ENCODE data around the gene NRROS. TPM values are rescaled to one million over a fixed set of nuclear protein-coding genes. Genes with fewer than 3 reads are reported as not detected.

NRROS gene
- total RNA-seq, 1 donor from 2014 or later = 2.4 TPM

GRCh38 chr3:196666001-196666867 lies 26.7 kb downstream of the NRROS start:
- intact Hi-C loops (cut with DNase I) = no loop called here
- DNase-seq (no peak), ATAC-seq (ENCODE audit: poor library complexity) (no peak)

- intact Hi-C loops (cut with DNase I) = no loop called here
- DNase-seq (no peak), ATAC-seq (ENCODE audit: poor library complexity) (no peak)
These were observed 27.7 kb downstream of the NRROS start for GRCh38 chr3:196667056-196667825.

GRCh38 chr3:196670339-196670738 lies 30.8 kb downstream of the NRROS start:
- intact Hi-C loops (cut with DNase I) = no loop called here
- ATAC-seq (ENCODE audit: poor library complexity) (peak; percentile 79), DNase-seq (no peak)

GRCh38 chr3:196673632-196674031 lies 34.1 kb downstream of the NRROS start:
- DNase-seq = no peak
- no peak for ATAC-seq (ENCODE audit: poor library complexity)
- intact Hi-C loops (cut with DNase I) = no loop called here

GRCh38 chr3:196677353-196677752 lies 37.9 kb downstream of the NRROS start:
- intact Hi-C loops (cut with DNase I) = no loop called here
- ATAC-seq (ENCODE audit: poor library complexity) (no peak), DNase-seq (no peak)

GRCh38 chr3:196677931-196678330 lies 38.4 kb downstream of the NRROS start:
- intact Hi-C loops (cut with DNase I) = no loop called here
- DNase-seq (no peak), ATAC-seq (ENCODE audit: poor library complexity) (no peak)

GRCh38 chr3:196684548-196685407 lies 45.3 kb downstream of the NRROS start:
- ATAC-seq (ENCODE audit: poor library complexity) (peak; percentile 78), DNase-seq (peak; percentile 57)
- intact Hi-C loops (cut with DNase I) = loop anchor here (5.0 to 10.0 kb wide), 2 partner anchors 77 to 140 kb away; no protein-coding TSS in a partner anchor

GRCh38 chr3:196686436-196686835 lies 46.9 kb downstream of the NRROS start:
- ATAC-seq (ENCODE audit: poor library complexity) (no peak), DNase-seq (no peak)
- intact Hi-C loops (cut with DNase I) = loop anchor here (5.0 to 10.0 kb wide), 2 partner anchors 79 to 142 kb away; no protein-coding TSS in a partner anchor

- DNase-seq = peak; percentile 74
- ATAC-seq (ENCODE audit: poor library complexity) = peak; percentile 87
These were observed 48.9 kb downstream of the NRROS start for GRCh38 chr3:196688349-196688748.

GRCh38 chr3:196689941-196690660 lies 50.6 kb downstream of the NRROS start:
- intact Hi-C loops (cut with DNase I) = loop anchor here (5.0 to 10.0 kb wide), 2 partner anchors 83 to 145 kb away; no protein-coding TSS in a partner anchor
- DNase-seq = no peak
- no peak for ATAC-seq (ENCODE audit: poor library complexity)

More at GRCh38 chr3:196688349-196688748, 48.9 kb downstream of the NRROS start:
- intact Hi-C loops (cut with DNase I) = loop anchor here (5.0 to 10.0 kb wide), 2 partner anchors 81 to 144 kb away; no protein-coding TSS in a partner anchor

GRCh38 chr3:196691386-196691785 lies 51.9 kb downstream of the NRROS start:
- ATAC-seq (ENCODE audit: poor library complexity) = no peak

GRCh38 chr3:196694202-196694638 lies 54.7 kb downstream of the NRROS start:
- ATAC-seq (ENCODE audit: poor library complexity) (no peak), DNase-seq (no peak)
- intact Hi-C loops (cut with DNase I) = no loop called here

More at GRCh38 chr3:196691386-196691785, 51.9 kb downstream of the NRROS start:
- DNase-seq = no peak
- intact Hi-C loops (cut with DNase I) = no loop called here

GRCh38 chr3:196694941-196695848 lies 55.7 kb downstream of the NRROS start:
- no peak for ATAC-seq (ENCODE audit: poor library complexity)
- intact Hi-C loops (cut with DNase I) = no loop called here
- no peak for DNase-seq

- intact Hi-C loops (cut with DNase I) = no loop called here
- DNase-seq (no peak), ATAC-seq (ENCODE audit: poor library complexity) (no peak)
These were observed 56.3 kb downstream of the NRROS start for GRCh38 chr3:196695849-196696226.

GRCh38 chr3:196697270-196697669 lies 57.8 kb downstream of the NRROS start:
- DNase-seq (no peak), ATAC-seq (ENCODE audit: poor library complexity) (no peak)
- intact Hi-C loops (cut with DNase I) = no loop called here

GRCh38 chr3:196699749-196700148 lies 60.3 kb downstream of the NRROS start:
- intact Hi-C loops (cut with DNase I) = no loop called here
- DNase-seq = no peak
- no peak for ATAC-seq (ENCODE audit: poor library complexity)

- intact Hi-C loops (cut with DNase I) = no loop called here
- no peak for DNase-seq
- ATAC-seq (ENCODE audit: poor library complexity) = no peak
These were observed 61.3 kb downstream of the NRROS start for GRCh38 chr3:196700801-196701200.
